GM12878 (cell line): ENCODE results near the gene MAST4. TPM values are rescaled to one million over a fixed set of nuclear protein-coding genes. Genes with fewer than 3 reads are reported as not detected.

Experiments
- ATAC-seq: fragments of 200-7000 bp; cut with Tn5 transposase; 3 replicates; pipeline ENCODE4 v1.9.1; 2020; ENCODE audit warnings: mild to moderate bottlenecking, moderate library complexity
- BruUV-seq: library from RNA; stranded (reverse); fragments of 400-500 nt; replicated peaks from 2 replicates; lab custom pipeline; 2021; lab: Mats Ljungman, UMichigan
- CTCF ChIA-PET: fragments of 300-600 bp; sonication (Branson Sonifier 250); formaldehyde crosslinking; extraction: SDS; loops from one replicate; lab custom pipeline; 2021; ENCODE audit warnings: inconsistent platforms; lab: Yijun Ruan, JAX
- POLR2A ChIA-PET: fragments of 350-600 bp; formaldehyde crosslinking; extraction: SDS; loops from one replicate; lab custom pipeline; 2021; ENCODE audit warnings: inconsistent platforms; lab: Charles Lee
- RAD21 ChIA-PET: fragments of 300-600 bp; sonication (Branson Sonifier 250); formaldehyde crosslinking; loops from one replicate; lab custom pipeline; 2023; ENCODE audit warnings: antibody characterized with exemption; ENCODE audit not compliant: unreplicated experiment; lab: Charles Lee
- SMC1A ChIA-PET: fragments of 300-600 bp; sonication (Branson Sonifier 250); formaldehyde crosslinking; loops from one replicate; lab custom pipeline; 2023; ENCODE audit not compliant: unreplicated experiment, uncharacterized antibody; lab: Charles Lee
- DNase-seq: peaks from one replicate; pipeline ENCODE4 v3.0.0-alpha.2; 2011; ENCODE audit warnings: low read depth, low spot score
- FAIRE-seq: peaks from 3 replicates; lab custom pipeline; 2011; peaks lifted over from hg19 to GRCh38; lab: Jason Lieb, UNC
- H2AFZ ChIP-seq: 2 replicates; pipeline ENCODE4 v1.6.0; 2011; ENCODE audit warnings: low read depth, low read length, control low read depth; ENCODE audit not compliant: control insufficient read depth
- H3K27ac ChIP-seq: 2 replicates; pipeline ENCODE4 v1.5.1; 2011; ENCODE audit warnings: control low read depth; ENCODE audit not compliant: control insufficient read depth, insufficient read depth
- H3K27me3 ChIP-seq, 2 experiments: replicated peaks in 1 of 2; 2 replicates each; pipeline versions ENCODE4 v1.6.0 to v1.6.1; 2011; ENCODE audit warnings: low read length in 1 of 2; ENCODE audit not compliant: control insufficient read depth in 2 of 2, insufficient read depth in 2 of 2
- H3K36me3 ChIP-seq, 2 experiments: 2 replicates each; pipeline ENCODE4 v1.5.1; 2011; ENCODE audit warnings: low read length in 1 of 2; ENCODE audit not compliant: control insufficient read depth in 2 of 2, insufficient read depth in 2 of 2
- H3K4me1 ChIP-seq: 2 replicates; pipeline ENCODE4 v1.6.1; 2011; ENCODE audit warnings: mild to moderate bottlenecking, low read length, moderate library complexity, mixed read lengths; ENCODE audit not compliant: control insufficient read depth, insufficient read depth
- H3K4me2 ChIP-seq: 2 replicates; pipeline ENCODE4 v1.6.0; 2011; ENCODE audit warnings: control low read depth; ENCODE audit not compliant: control insufficient read depth, insufficient read depth
- H3K4me3 ChIP-seq: fragments of 200-600 bp; sonication (generic); 2 replicates; pipeline ENCODE4 v1.5.1; 2016
- H3K79me2 ChIP-seq: 2 replicates; pipeline ENCODE4 v1.6.0; 2011; ENCODE audit warnings: low read length; ENCODE audit not compliant: control insufficient read depth, insufficient read depth
- H3K9ac ChIP-seq: 2 replicates; pipeline ENCODE4 v1.8.0; 2011; ENCODE audit warnings: low read length, control low read depth, mixed read lengths; ENCODE audit not compliant: control insufficient read depth, insufficient read depth
- H3K9me3 ChIP-seq: replicated peaks from 3 replicates; pipeline ENCODE4 v1.5.1; 2011; ENCODE audit warnings: mild to moderate bottlenecking, low read length; ENCODE audit not compliant: control insufficient read depth, insufficient read depth
- H4K20me1 ChIP-seq: 2 replicates; pipeline ENCODE4 v1.6.0; 2011; ENCODE audit not compliant: control insufficient read depth, insufficient read depth
- ATF2 ChIP-seq: IDR thresholded peaks from 2 replicates; pipeline ENCODE4 v1.6.1; 2012; ENCODE audit warnings: low read length, inconsistent platforms
- MTA3 ChIP-seq: IDR thresholded peaks from 2 replicates; pipeline ENCODE4 v1.6.1; 2012; ENCODE audit warnings: low read length, inconsistent platforms, borderline replicate concordance
- NFXL1 ChIP-seq: fragments of 450-650 bp; IDR thresholded peaks from 2 replicates; pipeline ENCODE4 v1.6.1; 2017; ENCODE audit warnings: antibody characterized with exemption, mild to moderate bottlenecking, borderline replicate concordance
- NR2F1 ChIP-seq: fragments of 450-650 bp; conservative IDR thresholded peaks from 2 replicates; pipeline ENCODE4 v1.6.1; 2017; ENCODE audit warnings: mild to moderate bottlenecking
- RAD21 ChIP-seq: IDR thresholded peaks from 2 replicates; pipeline ENCODE4 v1.6.1; 2011; ENCODE audit warnings: mild to moderate bottlenecking, low read depth, low read length, moderate library complexity; ENCODE audit not compliant: insufficient read depth
- RBBP5 ChIP-seq: fragments of 200-600 bp; sonication (generic); conservative IDR thresholded peaks from 2 replicates; pipeline ENCODE4 v1.6.1; 2016
- SPI1 ChIP-seq: IDR thresholded peaks from 2 replicates; pipeline ENCODE4 v1.6.1; 2011; ENCODE audit warnings: low read depth, mild to moderate bottlenecking, low read length, moderate library complexity, borderline replicate concordance; ENCODE audit not compliant: insufficient read depth
- ZNF687 ChIP-seq: fragments of 450-650 bp; IDR thresholded peaks from 2 replicates; pipeline ENCODE4 v1.6.1; 2017; ENCODE audit warnings: mild to moderate bottlenecking, moderate library complexity
- WGBS: methylation state at CpG from one replicate; pipeline ENCODE4 v1.1.6; 2016; ENCODE audit warnings: low lambda C conversion rate; ENCODE audit not compliant: insufficient replicate concordance, insufficient coverage; ENCODE audit errors: missing lambda C conversion rate; 5-methylcytosine and 5-hydroxymethylcytosine counted together
- in situ Hi-C: fragments of 300-500 bp; cut with MboI; formaldehyde crosslinking; loops from 9 replicates; pipeline ENCODE4 v1.14.3; 2018; ENCODE audit warnings: mixed read lengths
- intact Hi-C: fragments of 100-400 bp; cut with micrococcal nuclease; formaldehyde crosslinking; loops from one replicate; pipeline ENCODE4 v1.14.2; 2022; ENCODE audit not compliant: unreplicated experiment
- polyA plus RNA-seq, 11 experiments: library from polyadenylated mRNA; depleted of rRNA in 4 of 11; unstranded in 6 of 11; stranded (reverse) in 5 of 11; fragments of >200 nt; fragmentation: Nextera tagmentation in 4 of 11; fragmentation: Illumina TruSeq in 1 of 11; extraction: Ambion mirVana in 4 of 11; extraction: Trizol in 1 of 11; gene quantifications; 1 replicate in 1 of 11; 2 replicates in 10 of 11; pipeline versions ENCODE4 v1.2.1 to v1.2.3, GENCODE V29; 2011 to 2016; ENCODE audit warnings: inconsistent platforms in 2 of 11, missing spikeins in 2 of 11, low read depth in 1 of 11
- total RNA-seq, 4 experiments: library from RNA; depleted of rRNA in 3 of 4; stranded (reverse); fragments of >200 nt in 3 of 4; fragmentation: Illumina TruSeq in 1 of 4; extraction: Trizol in 1 of 4; gene quantifications; 2 replicates each; pipeline versions ENCODE4 v1.2.1 to v1.2.3, GENCODE V29; 2013 to 2021

The MAST4 gene
- total and polyA plus RNA-seq, 10 of the 15 experiments (the other 5 are each of a cell fraction or from before 2014, with no cell fraction given) = 0.02 to 1.6 (median 0.29) TPM; not detected in 1

GRCh38 chr5:66570201-66570600 lies 26.0 kb upstream of the MAST4 start (continued):
- TF ChIP-seq ZNF687 = no peak

GRCh38 chr5:66573733-66574132 lies 22.5 kb upstream of the MAST4 start:
- FAIRE-seq (no peak), ATAC-seq (no peak), DNase-seq (no peak)
- H3K4me2 ChIP-seq = no peak overlapping the region
- no peak overlapping the region for H3K4me3 ChIP-seq
- ChIA-PET RAD21 (no interaction called here), SMC1A (no interaction called here), CTCF (no interaction called here), POLR2A (no interaction called here)
- in situ Hi-C loops = no loop called here
- H3K79me2 ChIP-seq = no peaks in the 10 kb centered on the region
- WGBS = 17% methylated on average over 2 of the region's 2 CpGs
- no peak overlapping the region for H3K27ac ChIP-seq
- intact Hi-C loops = no loop called here
- H3K9ac ChIP-seq = no peak overlapping the region
- H4K20me1 ChIP-seq = no peaks in the 10 kb centered on the region
- no TSS peak for BruUV-seq
- no peaks in the 10 kb centered on the region for H3K27me3 ChIP-seq
- TF ChIP-seq RAD21 (no peak), ATF2 (no peak), RBBP5 (no peak), NFXL1 (no peak), MTA3 (no peak), SPI1 (no peak), NR2F1 (no peak)
- H3K36me3 ChIP-seq = no peaks in the 10 kb centered on the region
- no peaks in the 10 kb centered on the region for H3K4me1 ChIP-seq
- H2AFZ ChIP-seq = no peak overlapping the region
- H3K9me3 ChIP-seq = no peaks in the 10 kb centered on the region
